Type B pancreatic cell (in vitro differentiated cells): Measurements from ENCODE around the gene WDR76. TPM values are rescaled to one million over a fixed set of nuclear protein-coding genes. Genes with fewer than 3 reads are reported as not detected.
"Not testable (repeated sequence)": the region's sequence is repeated elsewhere in the genome, so short reads cannot be mapped to it uniquely, and the experiment has no call there.

Experiments
- DNase-seq: peaks from one replicate; pipeline ENCODE4 v3.0.0; 2021; ENCODE audit warnings: mixed read lengths; ENCODE audit not compliant: unreplicated experiment; ENCODE audit errors: extremely low spot score
- H3K27ac Mint-ChIP-seq: 2 replicates; pipeline ENCODE4 v1.8.0; 2021; ENCODE audit warnings: mild to moderate bottlenecking, mixed read lengths
- H3K27me3 Mint-ChIP-seq: 2 replicates; pipeline ENCODE4 v1.8.0; 2021; ENCODE audit warnings: mixed read lengths
- H3K36me3 Mint-ChIP-seq: 2 replicates; pipeline ENCODE4 v1.8.0; 2021; ENCODE audit warnings: mixed read lengths
- H3K4me1 Mint-ChIP-seq: one replicate; pipeline ENCODE4 v1.8.0; 2021; ENCODE audit warnings: mixed read lengths; ENCODE audit not compliant: unreplicated experiment
- H3K4me3 Mint-ChIP-seq: 2 replicates; pipeline ENCODE4 v1.8.0; 2021; ENCODE audit warnings: mild to moderate bottlenecking, mixed read lengths
- H3K9me3 Mint-ChIP-seq: 2 replicates; pipeline ENCODE4 v1.8.0; 2021; ENCODE audit warnings: mixed read lengths
- total RNA-seq: library from RNA; stranded (reverse); gene quantifications from 2 replicates; pipeline ENCODE4 v1.2.1, GENCODE V29; 2021; ENCODE audit warnings: low replicate concordance
- TF ChIP-seq, protein P1 (sequence below): fragments of 200-600 bp; sonication (generic); conservative IDR thresholded peaks from 2 replicates; pipeline ENCODE4 v1.5.0; 2021; ENCODE audit warnings: antibody characterized with exemption, mild to moderate bottlenecking

Gene WDR76
- total RNA-seq, 1 donor from 2014 or later, result 16.9 TPM

DNA sequence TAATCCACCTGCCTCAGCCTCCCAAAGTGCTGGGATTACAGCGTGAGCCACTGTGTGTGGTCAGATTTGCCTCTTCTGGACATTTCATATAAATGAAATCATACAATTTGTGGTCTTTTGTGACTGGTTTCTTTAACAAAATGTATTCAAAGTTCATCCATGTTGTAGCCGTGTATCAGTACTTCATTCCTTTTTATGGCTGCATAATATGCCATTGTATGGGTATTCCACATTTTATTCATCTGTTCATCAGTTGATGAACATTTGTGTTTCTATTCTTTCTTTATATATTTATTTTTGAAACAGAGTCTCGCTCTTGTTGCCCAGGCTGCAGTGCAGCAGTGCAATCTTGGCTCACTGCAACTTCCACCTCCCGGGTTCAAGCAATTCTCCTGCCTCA is 25.8 kb downstream of the WDR76 start:
- no peaks in the 10 kb centered on the region for H3K9me3 Mint-ChIP-seq
- no peak overlapping the region for H3K4me3 Mint-ChIP-seq
- H3K27me3 Mint-ChIP-seq, result no peaks in the 10 kb centered on the region
- no peaks in the 10 kb centered on the region for H3K4me1 Mint-ChIP-seq
- TF ChIP-seq, protein P1, sequence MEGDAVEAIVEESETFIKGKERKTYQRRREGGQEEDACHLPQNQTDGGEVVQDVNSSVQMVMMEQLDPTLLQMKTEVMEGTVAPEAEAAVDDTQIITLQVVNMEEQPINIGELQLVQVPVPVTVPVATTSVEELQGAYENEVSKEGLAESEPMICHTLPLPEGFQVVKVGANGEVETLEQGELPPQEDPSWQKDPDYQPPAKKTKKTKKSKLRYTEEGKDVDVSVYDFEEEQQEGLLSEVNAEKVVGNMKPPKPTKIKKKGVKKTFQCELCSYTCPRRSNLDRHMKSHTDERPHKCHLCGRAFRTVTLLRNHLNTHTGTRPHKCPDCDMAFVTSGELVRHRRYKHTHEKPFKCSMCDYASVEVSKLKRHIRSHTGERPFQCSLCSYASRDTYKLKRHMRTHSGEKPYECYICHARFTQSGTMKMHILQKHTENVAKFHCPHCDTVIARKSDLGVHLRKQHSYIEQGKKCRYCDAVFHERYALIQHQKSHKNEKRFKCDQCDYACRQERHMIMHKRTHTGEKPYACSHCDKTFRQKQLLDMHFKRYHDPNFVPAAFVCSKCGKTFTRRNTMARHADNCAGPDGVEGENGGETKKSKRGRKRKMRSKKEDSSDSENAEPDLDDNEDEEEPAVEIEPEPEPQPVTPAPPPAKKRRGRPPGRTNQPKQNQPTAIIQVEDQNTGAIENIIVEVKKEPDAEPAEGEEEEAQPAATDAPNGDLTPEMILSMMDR, result no peak
- DNase-seq, result no peak
- no peaks in the 10 kb centered on the region for H3K36me3 Mint-ChIP-seq
- no peak overlapping the region for H3K27ac Mint-ChIP-seq

DNA sequence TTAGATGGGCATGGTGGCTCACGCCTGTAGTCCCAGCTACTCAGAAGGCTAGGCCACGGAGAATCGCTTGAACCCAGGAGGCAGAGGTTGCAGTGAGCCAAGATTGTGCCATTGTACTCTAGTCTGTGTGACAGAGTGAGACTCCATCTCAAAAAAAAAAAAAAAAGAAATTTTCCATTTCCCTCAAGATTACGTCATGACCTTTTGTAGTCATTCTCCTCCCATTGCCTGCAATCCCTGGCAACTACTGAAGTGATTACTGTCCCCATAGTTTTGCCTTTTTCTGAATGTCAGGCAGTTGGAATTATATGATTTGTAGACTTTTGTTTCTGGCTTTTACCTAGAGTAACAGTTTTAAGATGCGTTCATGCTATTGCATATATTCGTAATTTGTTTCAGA is 28.0 kb downstream of the WDR76 start:
- no peaks in the 10 kb centered on the region for H3K9me3 Mint-ChIP-seq
- no peaks in the 10 kb centered on the region for H3K4me1 Mint-ChIP-seq
- no peak overlapping the region for H3K4me3 Mint-ChIP-seq
- no peak for DNase-seq
- H3K27ac Mint-ChIP-seq, result no peak overlapping the region
- TF ChIP-seq, protein P1, result no peak
- no peaks in the 10 kb centered on the region for H3K27me3 Mint-ChIP-seq
- H3K36me3 Mint-ChIP-seq, result no peaks in the 10 kb centered on the region

DNA sequence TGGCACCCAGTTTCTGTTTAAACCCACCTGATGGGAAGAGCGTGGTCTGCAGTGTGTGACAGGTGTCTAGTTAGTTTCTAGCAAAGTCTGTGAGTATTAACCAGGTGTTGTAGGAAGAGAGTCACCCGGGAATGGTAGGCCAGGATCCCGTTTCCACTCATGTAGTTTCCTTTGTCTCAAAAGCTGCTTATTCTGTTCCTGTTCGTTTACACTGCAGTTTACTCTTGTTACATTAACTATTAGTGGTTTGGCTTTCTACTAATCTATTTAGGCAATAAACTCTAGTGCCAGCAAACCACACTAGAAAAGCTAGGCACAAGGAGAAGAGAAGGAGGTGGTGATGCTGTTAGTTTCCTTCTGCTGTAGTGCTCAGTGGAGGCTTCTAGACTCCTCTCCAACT is 32.7 kb downstream of the WDR76 start:
- H3K4me3 Mint-ChIP-seq, result no peak overlapping the region
- no peaks in the 10 kb centered on the region for H3K9me3 Mint-ChIP-seq
- H3K4me1 Mint-ChIP-seq, result no peaks in the 10 kb centered on the region
- TF ChIP-seq, protein P1, result no peak
- H3K27me3 Mint-ChIP-seq, result no peaks in the 10 kb centered on the region
- no peak for DNase-seq
- H3K36me3 Mint-ChIP-seq, result no peaks in the 10 kb centered on the region
- no peak overlapping the region for H3K27ac Mint-ChIP-seq

DNA sequence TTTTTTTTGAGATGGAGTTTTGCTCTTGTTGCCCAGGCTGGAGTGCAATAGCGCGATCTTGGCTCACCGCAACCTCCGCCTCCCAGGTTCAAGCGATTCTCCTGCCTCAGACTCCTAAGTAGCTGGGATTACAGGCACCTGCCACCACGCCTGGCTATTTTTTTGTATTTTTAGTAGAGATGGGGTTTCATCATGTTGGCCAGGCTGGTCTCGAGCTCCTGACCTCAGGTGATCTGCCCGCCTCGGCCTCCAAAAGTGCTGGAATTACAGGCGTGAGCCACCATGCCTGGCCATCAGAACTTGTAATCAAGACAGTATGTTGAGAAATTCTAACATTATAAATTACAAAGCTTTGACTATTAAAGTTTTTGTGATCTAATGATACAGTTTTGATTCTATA is 39.8 kb downstream of the WDR76 start:
- not testable (repeated sequence) for H3K27ac Mint-ChIP-seq, H3K36me3 Mint-ChIP-seq, H3K27me3 Mint-ChIP-seq, DNase-seq, H3K4me3 Mint-ChIP-seq, H3K9me3 Mint-ChIP-seq, H3K4me1 Mint-ChIP-seq

DNA sequence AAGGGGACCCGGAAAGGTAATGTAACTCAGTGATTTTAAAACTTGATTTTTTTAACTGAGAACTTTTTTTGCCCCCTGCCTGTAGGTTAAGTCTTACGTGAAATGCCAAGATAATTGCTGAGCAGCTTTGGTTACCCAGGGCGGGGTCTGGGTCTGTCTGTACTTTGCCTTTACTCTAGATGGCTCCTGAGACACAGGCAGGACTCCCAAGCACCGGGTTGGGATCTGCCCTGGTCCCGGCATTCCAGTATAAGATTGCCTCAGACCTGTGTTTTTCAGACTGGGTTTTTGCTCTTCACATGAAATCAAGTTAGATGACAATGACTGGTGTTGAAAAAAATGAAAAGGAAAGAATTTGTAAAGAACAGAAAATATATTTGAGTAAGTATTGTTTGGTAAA is 40.3 kb downstream of the WDR76 start:
- H3K9me3 Mint-ChIP-seq, result no peaks in the 10 kb centered on the region
- no peak overlapping the region for H3K27ac Mint-ChIP-seq
- TF ChIP-seq, protein P1, result no peak
- no peaks in the 10 kb centered on the region for H3K27me3 Mint-ChIP-seq
- no peaks in the 10 kb centered on the region for H3K36me3 Mint-ChIP-seq
- no peak for DNase-seq
- H3K4me1 Mint-ChIP-seq, result no peaks in the 10 kb centered on the region
- no peak overlapping the region for H3K4me3 Mint-ChIP-seq

DNA sequence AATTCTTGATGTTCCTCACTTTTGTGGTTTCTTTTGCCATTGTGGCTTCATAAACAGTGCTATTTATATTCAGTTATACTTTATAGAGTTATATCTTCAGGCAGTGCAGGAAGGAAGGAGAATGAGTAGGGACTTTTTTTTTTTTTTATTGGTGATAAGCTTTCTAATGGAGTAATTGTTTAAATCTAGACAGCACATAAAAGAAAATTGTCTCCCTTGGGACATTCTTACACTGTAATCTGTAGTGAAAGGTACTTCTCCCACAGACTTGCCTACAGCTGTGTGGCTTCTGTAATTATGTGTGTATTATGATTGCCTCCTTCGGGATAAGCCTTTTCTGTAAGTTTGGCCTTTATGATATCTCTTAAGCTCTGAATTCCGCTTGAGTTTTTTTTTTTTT is 41.6 kb downstream of the WDR76 start:
- no peaks in the 10 kb centered on the region for H3K9me3 Mint-ChIP-seq
- H3K4me1 Mint-ChIP-seq, result no peaks in the 10 kb centered on the region
- H3K4me3 Mint-ChIP-seq, result no peak overlapping the region
- no peak for DNase-seq
- no peaks in the 10 kb centered on the region for H3K27me3 Mint-ChIP-seq
- TF ChIP-seq, protein P1, result no peak
- peaks cover 4% of the 10 kb centered on the region for H3K36me3 Mint-ChIP-seq
- H3K27ac Mint-ChIP-seq, result no peak overlapping the region
